ENCODE results near the gene NUMB. TPM values are rescaled to one million over a fixed set of nuclear protein-coding genes. Genes with fewer than 3 reads are reported as not detected.

The NUMB gene
- total and polyA plus RNA-seq, 2 donors (not counting 3 experiments of a cell fraction or from before 2014, with no cell fraction given), result 128 to 164 TPM

DNA sequence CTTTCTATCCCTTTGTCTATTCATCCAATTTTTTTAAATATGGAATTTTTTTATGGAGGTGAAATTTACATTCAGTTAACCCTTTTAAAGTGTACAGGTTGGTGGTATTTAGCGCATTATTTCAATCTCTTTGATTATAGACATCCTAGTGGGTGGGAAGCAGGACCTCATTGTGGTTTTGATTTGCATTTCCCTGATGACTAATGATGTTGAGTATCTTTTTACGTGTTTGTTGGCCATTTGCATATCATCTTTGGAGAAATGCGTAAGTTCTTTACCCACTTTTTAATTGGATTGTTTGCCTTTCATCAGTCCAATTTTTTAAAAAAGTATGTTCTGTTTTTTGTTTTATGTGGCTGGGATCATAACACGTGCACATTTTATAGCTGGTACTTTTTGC lies 200.3 kb downstream of the NUMB start:
- Histone ChIP-seq H2AFZ (ENCODE audit: low read depth, low read length) (no peak overlapping the region), H3K4me1 (ENCODE audit: control insufficient read depth, extremely low read depth, insufficient read depth, low read length) (no peaks in the 10 kb centered on the region), H3K9me3 (replicated peaks; ENCODE audit: control insufficient read depth, insufficient read depth, low read length) (no peaks in the 10 kb centered on the region), H4K20me1 (replicated peaks; ENCODE audit: control insufficient read depth, extremely low read depth, insufficient read depth, low read length) (no peaks in the 10 kb centered on the region), H3K79me2 (ENCODE audit: control insufficient read depth, insufficient read depth, low read length) (no peaks in the 10 kb centered on the region), H3K27me3 (ENCODE audit: control insufficient read depth in 2 of 2, insufficient read depth in 2 of 2, low read length in 2 of 2) (no peaks in the 10 kb centered on the region), H3K36me3 (ENCODE audit: control insufficient read depth in 2 of 2, extremely low read depth in 1 of 2, insufficient read depth in 2 of 2, low read length in 2 of 2) (no peaks in the 10 kb centered on the region), H3K27ac (ENCODE audit: insufficient read depth, low read depth, low read length) (no peak overlapping the region), H3K4me3 (replicated peaks in 1 of 3; ENCODE audit: insufficient read depth in 1 of 3, low read depth in 1 of 3, low read length in 3 of 3) (no peak overlapping the region), H3K9ac (replicated peaks; ENCODE audit: extremely low read depth, insufficient read depth, low read length) (no peak overlapping the region), H3K9me1 (replicated peaks; ENCODE audit: control insufficient read depth, extremely low read depth, insufficient read depth, low read length) (no peaks in the 10 kb centered on the region), H3K4me2 (ENCODE audit: insufficient read depth, low read length) (no peak overlapping the region)
- TF ChIP-seq, protein P1, sequence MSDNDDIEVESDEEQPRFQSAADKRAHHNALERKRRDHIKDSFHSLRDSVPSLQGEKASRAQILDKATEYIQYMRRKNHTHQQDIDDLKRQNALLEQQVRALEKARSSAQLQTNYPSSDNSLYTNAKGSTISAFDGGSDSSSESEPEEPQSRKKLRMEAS (IDR thresholded peaks at IDR 0.05; ENCODE audit: insufficient read depth, insufficient read length), result no peak
- TF ChIP-seq POLR2AphosphoS5 (IDR thresholded peaks at IDR 0.05; ENCODE audit: insufficient read depth, low read depth, low read length) (no peak), MYC (IDR thresholded peaks at IDR 0.05; ENCODE audit: low read depth, low read length) (no peak), CTCF (IDR thresholded peaks at IDR 0.05; ENCODE audit: extremely low read depth in 1 of 2, insufficient read depth in 1 of 2, low read depth in 1 of 2, low read length in 2 of 2) (no peak), POLR2A (IDR thresholded peaks at IDR 0.05; ENCODE audit: low read depth, low read length) (no peak)
- no peak for FAIRE-seq
- CTCF ChIA-PET, result interaction anchor here (1.3 kb wide), 1 partner anchor 214 kb away, joined by 3 read pairs; no protein-coding TSS in a partner anchor
- no peak for DNase-seq (ENCODE audit: low read depth, low spot score)
- POLR2A ChIA-PET, result interaction anchor here (0.7 kb wide), 1 partner anchor 849 kb away, joined by 4 read pairs; no protein-coding TSS in a partner anchor
- dilution Hi-C loops (cut with MboI; ENCODE audit: extremely low pct_ligation_motif_present, low sequenced_read_pairs) (no loop called here), intact Hi-C loops (cut with micrococcal nuclease) (no loop called here)
- BruUV-seq (replicated peaks), result no TSS peak

DNA sequence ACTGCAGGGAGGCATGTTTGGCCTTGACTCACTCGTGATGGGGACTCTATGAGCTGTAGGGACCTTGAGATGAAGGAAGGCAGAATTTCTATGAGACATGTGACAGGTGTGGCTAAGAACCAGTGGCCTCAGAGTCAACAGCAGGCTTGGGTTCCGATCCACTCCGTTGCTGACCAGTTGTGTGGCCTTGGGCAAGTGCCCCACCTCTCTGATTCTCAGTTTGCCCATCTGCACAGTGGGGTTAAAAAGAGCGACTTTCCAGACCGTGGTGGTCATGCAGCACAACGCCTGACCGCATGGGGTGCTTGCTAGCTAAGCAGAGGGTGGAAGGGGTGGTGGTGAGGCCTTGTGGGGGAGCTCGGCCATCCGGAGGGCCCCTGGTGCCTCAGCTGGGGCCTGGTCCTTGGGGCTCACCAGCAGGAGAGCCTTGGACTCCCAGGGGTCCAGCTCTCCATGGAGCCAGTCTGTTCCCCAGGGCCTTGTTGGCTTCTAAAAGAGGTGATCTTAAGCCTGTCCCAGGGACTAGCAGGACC lies 202.6 kb downstream of the NUMB start:
- Histone ChIP-seq H3K4me2 (ENCODE audit: insufficient read depth, low read length) (no peak overlapping the region), H3K79me2 (ENCODE audit: control insufficient read depth, insufficient read depth, low read length) (no peaks in the 10 kb centered on the region), H3K4me3 (replicated peaks in 1 of 3; ENCODE audit: insufficient read depth in 1 of 3, low read depth in 1 of 3, low read length in 3 of 3) (no peak overlapping the region), H3K9me3 (replicated peaks; ENCODE audit: control insufficient read depth, insufficient read depth, low read length) (no peaks in the 10 kb centered on the region), H3K27me3 (ENCODE audit: control insufficient read depth in 2 of 2, insufficient read depth in 2 of 2, low read length in 2 of 2) (no peaks in the 10 kb centered on the region), H3K27ac (ENCODE audit: insufficient read depth, low read depth, low read length) (no peak overlapping the region), H3K9ac (replicated peaks; ENCODE audit: extremely low read depth, insufficient read depth, low read length) (no peak overlapping the region), H2AFZ (ENCODE audit: low read depth, low read length) (no peak overlapping the region), H3K9me1 (replicated peaks; ENCODE audit: control insufficient read depth, extremely low read depth, insufficient read depth, low read length) (no peaks in the 10 kb centered on the region), H3K4me1 (ENCODE audit: control insufficient read depth, extremely low read depth, insufficient read depth, low read length) (no peaks in the 10 kb centered on the region), H4K20me1 (replicated peaks; ENCODE audit: control insufficient read depth, extremely low read depth, insufficient read depth, low read length) (no peaks in the 10 kb centered on the region), H3K36me3 (ENCODE audit: control insufficient read depth in 2 of 2, extremely low read depth in 1 of 2, insufficient read depth in 2 of 2, low read length in 2 of 2) (no peaks in the 10 kb centered on the region)
- no TSS peak for BruUV-seq (replicated peaks)
- POLR2A ChIA-PET, result no interaction called here
- TF ChIP-seq, protein P1 (IDR thresholded peaks at IDR 0.05; ENCODE audit: insufficient read depth, insufficient read length), result no peak
- intact Hi-C loops (cut with micrococcal nuclease) (no loop called here), dilution Hi-C loops (cut with MboI; ENCODE audit: extremely low pct_ligation_motif_present, low sequenced_read_pairs) (no loop called here)
- CTCF ChIA-PET, result interaction anchor here (1.5 to 1.6 kb wide), 2 partner anchors 23 to 83 kb away, joined by 4 to 7 read pairs; no protein-coding TSS in a partner anchor
- no peak for DNase-seq (ENCODE audit: low read depth, low spot score)
- no peak for FAIRE-seq

Data from endothelial cell of umbilical vein (primary cell).